Keratinocyte (primary cell): ENCODE measurements around the gene CIZ1. TPM values are rescaled to one million over a fixed set of nuclear protein-coding genes. Genes with fewer than 3 reads are reported as not detected.

ENCODE experiments used
- DNase-seq: peaks from one replicate; pipeline ENCODE4 v3.0.0-alpha.2; 2011; ENCODE audit warnings: low read depth, missing footprints, low spot score
- FAIRE-seq: peaks from 2 replicates; lab custom pipeline; 2011; peaks lifted over from hg19 to GRCh38; lab: Jason Lieb, UNC
- H2AFZ ChIP-seq: 2 replicates; pipeline ENCODE4 v1.6.0; 2012; ENCODE audit warnings: low read length, control low read depth, inconsistent platforms; ENCODE audit not compliant: control insufficient read depth
- H3K27ac ChIP-seq: 2 replicates; pipeline ENCODE4 v1.5.1; 2011; ENCODE audit warnings: low read length; ENCODE audit not compliant: control insufficient read depth, insufficient read depth
- H3K27me3 ChIP-seq: 3 replicates; pipeline ENCODE4 v1.6.0; 2011; ENCODE audit warnings: low read length; ENCODE audit not compliant: control insufficient read depth, insufficient read depth; ENCODE audit errors: extremely low read depth
- H3K36me3 ChIP-seq, 2 experiments: 2 replicates in 1 of 2; 3 replicates in 1 of 2; pipeline ENCODE4 v1.5.1; 2011; ENCODE audit warnings: low read length in 2 of 2, mild to moderate bottlenecking in 1 of 2; ENCODE audit not compliant: control insufficient read depth in 2 of 2, insufficient read depth in 2 of 2; ENCODE audit errors: extremely low read depth in 1 of 2
- H3K4me1 ChIP-seq: 3 replicates; pipeline ENCODE4 v1.5.1; 2011; ENCODE audit warnings: low read length; ENCODE audit not compliant: control insufficient read depth, insufficient read depth; ENCODE audit errors: extremely low read depth
- H3K4me2 ChIP-seq: 3 replicates; pipeline ENCODE4 v1.6.0; 2011; ENCODE audit warnings: low read depth, low read length; ENCODE audit not compliant: control insufficient read depth, insufficient read depth; ENCODE audit errors: extremely low read depth
- H3K4me3 ChIP-seq, 3 experiments: fragments of 200-600 bp in 1 of 3; sonication (generic) in 1 of 3; 2 replicates in 2 of 3; 3 replicates in 1 of 3; pipeline ENCODE4 v1.5.1; 2011 to 2016; ENCODE audit warnings: low read length in 3 of 3, mild to moderate bottlenecking in 3 of 3, control low read depth in 2 of 3, inconsistent platforms in 1 of 3, low read depth in 1 of 3, mixed read lengths in 1 of 3, mixed run types in 1 of 3, moderate library complexity in 1 of 3; ENCODE audit not compliant: control insufficient read depth in 2 of 3, insufficient read depth in 2 of 3; ENCODE audit errors: extremely low read depth in 1 of 3
- H3K79me2 ChIP-seq: 2 replicates; pipeline ENCODE4 v1.6.0; 2012; ENCODE audit warnings: low read length; ENCODE audit not compliant: control insufficient read depth, insufficient read depth
- H3K9ac ChIP-seq: 3 replicates; pipeline ENCODE4 v1.6.0; 2011; ENCODE audit warnings: low read length; ENCODE audit not compliant: control insufficient read depth, insufficient read depth; ENCODE audit errors: extremely low read depth
- H3K9me1 ChIP-seq: 3 replicates; pipeline ENCODE4 v1.6.0; 2011; ENCODE audit warnings: low read length; ENCODE audit not compliant: control insufficient read depth, insufficient read depth; ENCODE audit errors: extremely low read depth
- H3K9me3 ChIP-seq: 2 replicates; pipeline ENCODE4 v1.5.1; 2012; ENCODE audit warnings: low read depth, low read length; ENCODE audit not compliant: control insufficient read depth
- H4K20me1 ChIP-seq: 3 replicates; pipeline ENCODE4 v1.6.0; 2011; ENCODE audit warnings: low read length; ENCODE audit not compliant: control insufficient read depth, insufficient read depth; ENCODE audit errors: extremely low read depth
- EZH2 ChIP-seq: IDR thresholded peaks from one replicate; pipeline ENCODE4 v1.6.1; 2012; ENCODE audit warnings: inconsistent platforms, mild to moderate bottlenecking, low read length, moderate library complexity
- dilution Hi-C: fragments of 300-500 bp; cut with MboI; formaldehyde crosslinking; loops from one replicate; pipeline ENCODE4 v1.7.0; 2020; ENCODE audit warnings: low sequenced_read_pairs; ENCODE audit not compliant: extremely low pct_ligation_motif_present
- polyA plus RNA-seq, 5 experiments: library from polyadenylated mRNA; depleted of rRNA in 3 of 5; stranded (reverse) in 3 of 5; stranded (forward) in 1 of 5; unstranded in 1 of 5; fragments of >200 nt; gene quantifications; 1 replicate in 1 of 5; 2 replicates in 3 of 5; 3 replicates in 1 of 5; pipeline versions ENCODE4 v1.2.1 to v1.2.3, GENCODE V29; 2011 to 2012; ENCODE audit warnings: missing spikeins in 2 of 5, low read depth in 1 of 5, low replicate concordance in 1 of 5
- TF ChIP-seq, protein P1 (sequence below), 3 experiments: IDR thresholded peaks in 1 of 3; conservative IDR thresholded peaks in 1 of 3; optimal IDR thresholded peaks in 1 of 3; 2 replicates in 2 of 3; 3 replicates in 1 of 3; pipeline versions ENCODE3 to v1.5.1; 2011; ENCODE audit warnings: low read length in 3 of 3, mild to moderate bottlenecking in 3 of 3, moderate library complexity in 2 of 3, control low read depth in 1 of 3, inconsistent platforms in 1 of 3; ENCODE audit not compliant: insufficient read depth in 2 of 3; ENCODE audit errors: extremely low read depth in 1 of 3

CIZ1 gene
- polyA plus RNA-seq, 1 donor (not counting 4 experiments of a cell fraction or from before 2014, with no cell fraction given): 23.5 TPM

DNA sequence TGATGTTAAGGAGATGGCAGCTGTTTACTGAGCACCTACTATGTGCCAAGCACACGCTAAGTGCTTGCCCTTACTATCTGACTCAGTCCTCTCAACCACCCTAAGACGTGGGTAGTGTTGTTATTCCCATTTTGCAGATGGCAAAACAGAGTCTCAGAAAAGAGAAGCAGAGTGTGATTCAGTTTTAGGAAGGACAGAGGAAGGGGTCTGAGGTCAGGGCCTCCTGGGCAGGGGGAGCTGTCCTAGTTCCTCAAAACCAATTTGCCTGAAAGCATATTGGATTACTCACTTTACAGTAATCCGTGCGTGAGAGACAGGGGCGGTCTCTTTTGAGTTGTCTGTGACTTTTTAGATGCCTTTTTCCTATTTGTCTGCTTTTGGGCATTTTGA lies 35.0 kb upstream of the CIZ1 start:
- Histone ChIP-seq H4K20me1 (no peaks in the 10 kb centered on the region), H3K9me1 (no peaks in the 10 kb centered on the region), H3K9ac (no peak overlapping the region), H3K4me2 (no peak overlapping the region), H3K9me3 (no peaks in the 10 kb centered on the region), H3K36me3 (no peaks in the 10 kb centered on the region), H3K4me3 (no peak overlapping the region), H3K4me1 (no peaks in the 10 kb centered on the region), H3K79me2 (no peaks in the 10 kb centered on the region), H2AFZ (no peak overlapping the region), H3K27me3 (peaks cover 5% of the 10 kb centered on the region), H3K27ac (no peak overlapping the region)
- FAIRE-seq: no peak
- no peak for DNase-seq
- dilution Hi-C loops: no loop called here
- TF ChIP-seq EZH2: no peak
- TF ChIP-seq, protein P1, sequence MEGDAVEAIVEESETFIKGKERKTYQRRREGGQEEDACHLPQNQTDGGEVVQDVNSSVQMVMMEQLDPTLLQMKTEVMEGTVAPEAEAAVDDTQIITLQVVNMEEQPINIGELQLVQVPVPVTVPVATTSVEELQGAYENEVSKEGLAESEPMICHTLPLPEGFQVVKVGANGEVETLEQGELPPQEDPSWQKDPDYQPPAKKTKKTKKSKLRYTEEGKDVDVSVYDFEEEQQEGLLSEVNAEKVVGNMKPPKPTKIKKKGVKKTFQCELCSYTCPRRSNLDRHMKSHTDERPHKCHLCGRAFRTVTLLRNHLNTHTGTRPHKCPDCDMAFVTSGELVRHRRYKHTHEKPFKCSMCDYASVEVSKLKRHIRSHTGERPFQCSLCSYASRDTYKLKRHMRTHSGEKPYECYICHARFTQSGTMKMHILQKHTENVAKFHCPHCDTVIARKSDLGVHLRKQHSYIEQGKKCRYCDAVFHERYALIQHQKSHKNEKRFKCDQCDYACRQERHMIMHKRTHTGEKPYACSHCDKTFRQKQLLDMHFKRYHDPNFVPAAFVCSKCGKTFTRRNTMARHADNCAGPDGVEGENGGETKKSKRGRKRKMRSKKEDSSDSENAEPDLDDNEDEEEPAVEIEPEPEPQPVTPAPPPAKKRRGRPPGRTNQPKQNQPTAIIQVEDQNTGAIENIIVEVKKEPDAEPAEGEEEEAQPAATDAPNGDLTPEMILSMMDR (optimal IDR thresholded peaks at IDR 0.05 in 1 of 3, IDR thresholded peaks at IDR 0.05 in 1 of 3, conservative IDR thresholded peaks at IDR 0.05 in 1 of 3; ENCODE audit: extremely low read depth in 1 of 3, insufficient read depth in 2 of 3, low read length in 3 of 3): no peak

- dilution Hi-C loops: no loop called here
- Histone ChIP-seq H4K20me1 (no peaks in the 10 kb centered on the region), H3K4me3 (no peak overlapping the region), H3K36me3 (no peaks in the 10 kb centered on the region), H3K27me3 (peaks cover 5% of the 10 kb centered on the region), H3K27ac (no peak overlapping the region), H3K9me3 (no peaks in the 10 kb centered on the region), H3K9ac (no peak overlapping the region), H3K4me1 (no peaks in the 10 kb centered on the region), H2AFZ (no peak overlapping the region), H3K9me1 (no peaks in the 10 kb centered on the region), H3K4me2 (no peak overlapping the region), H3K79me2 (no peaks in the 10 kb centered on the region)
- FAIRE-seq: no peak
- TF ChIP-seq, protein P1 (optimal IDR thresholded peaks at IDR 0.05 in 1 of 3, IDR thresholded peaks at IDR 0.05 in 1 of 3, conservative IDR thresholded peaks at IDR 0.05 in 1 of 3; ENCODE audit: extremely low read depth in 1 of 3, insufficient read depth in 2 of 3, low read length in 3 of 3): no peak
- TF ChIP-seq EZH2: no peak
- DNase-seq: no peak
Observed at GRCh38 chr9:128225770-128226411, 34.5 kb upstream of the CIZ1 start.
